Measurements from ENCODE around the gene FBXL17.
"Not testable (repeated sequence)": the region's sequence is repeated elsewhere in the genome, so short reads cannot be mapped to it uniquely, and the experiment has no call there.

FBXL17 gene

DNA sequence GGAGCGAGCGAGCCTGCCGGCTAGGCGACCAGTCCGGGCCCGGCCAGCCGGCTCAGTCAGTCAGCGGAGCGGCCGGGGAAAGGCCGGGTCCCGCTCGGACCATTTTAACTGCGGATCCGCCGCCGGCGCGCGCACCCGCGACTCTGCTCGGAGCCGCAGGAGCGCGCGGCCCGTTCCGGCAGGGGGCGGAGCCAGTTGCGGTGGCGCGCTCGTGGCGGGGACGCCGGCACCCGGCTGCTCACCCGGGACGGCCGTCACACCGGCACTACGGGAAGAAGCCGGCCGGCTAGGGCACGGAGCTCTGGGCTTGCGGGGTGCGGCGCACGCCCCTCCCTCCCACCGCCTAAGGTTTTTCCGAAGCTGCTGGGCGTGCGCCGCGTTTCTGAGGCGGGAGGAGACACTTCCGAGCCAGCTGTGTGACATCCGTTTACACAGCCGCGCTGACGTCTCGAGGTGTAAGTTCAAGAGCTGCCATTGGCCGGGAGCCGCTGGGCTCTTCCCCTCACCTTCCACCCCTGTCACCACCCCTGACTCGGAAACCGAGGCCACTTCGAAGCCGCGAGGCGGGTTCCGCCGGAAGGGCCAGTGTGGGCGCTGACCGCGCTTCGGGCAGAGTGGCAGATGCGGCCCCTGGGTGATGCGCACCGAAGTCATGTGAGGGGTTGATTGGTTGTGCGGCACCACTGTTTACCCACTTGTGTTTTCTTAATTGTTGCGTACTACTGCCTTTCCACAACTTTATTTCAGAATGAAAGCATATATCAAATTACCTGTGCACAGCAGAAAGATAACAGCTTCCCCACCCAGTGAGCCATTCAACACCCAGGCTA lies at the start of gene FBXL17:
Gene FBXL17 (minus strand): TSS at position 145 of the 830 bp plus-strand sequence.
- DNase-seq, result peak; percentile 90

DNA sequence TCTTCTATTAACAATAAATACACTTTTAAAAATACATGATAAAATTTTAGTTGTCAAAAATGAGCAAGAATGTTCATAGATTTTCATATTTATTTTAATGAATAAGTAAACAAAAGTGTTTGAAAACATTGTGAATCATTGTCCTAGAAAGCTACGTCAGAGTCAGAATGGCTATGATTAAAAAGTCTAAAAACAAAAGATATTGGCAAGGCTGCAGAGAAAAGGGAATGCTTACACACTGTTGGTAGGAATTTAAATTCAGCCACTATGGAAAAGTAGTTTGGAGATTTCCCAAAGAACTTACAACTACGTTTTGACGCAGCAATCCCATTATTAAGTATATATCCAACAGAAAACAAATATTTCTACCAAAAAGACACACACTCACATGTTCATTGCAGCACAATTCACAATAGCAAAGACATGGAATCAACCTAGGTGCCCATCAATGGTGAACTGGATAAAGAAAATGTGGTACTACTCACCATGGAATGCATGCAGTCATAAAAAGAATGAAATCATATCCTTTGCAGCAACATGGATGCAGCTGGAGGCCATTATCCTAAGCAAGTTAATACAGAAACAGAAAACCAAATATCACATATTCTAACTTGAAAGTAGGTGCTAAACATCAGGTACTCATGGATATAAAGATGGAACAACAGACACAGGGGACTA lies 49.2 kb upstream of the FBXL17 start:
- no peak for DNase-seq

DNA sequence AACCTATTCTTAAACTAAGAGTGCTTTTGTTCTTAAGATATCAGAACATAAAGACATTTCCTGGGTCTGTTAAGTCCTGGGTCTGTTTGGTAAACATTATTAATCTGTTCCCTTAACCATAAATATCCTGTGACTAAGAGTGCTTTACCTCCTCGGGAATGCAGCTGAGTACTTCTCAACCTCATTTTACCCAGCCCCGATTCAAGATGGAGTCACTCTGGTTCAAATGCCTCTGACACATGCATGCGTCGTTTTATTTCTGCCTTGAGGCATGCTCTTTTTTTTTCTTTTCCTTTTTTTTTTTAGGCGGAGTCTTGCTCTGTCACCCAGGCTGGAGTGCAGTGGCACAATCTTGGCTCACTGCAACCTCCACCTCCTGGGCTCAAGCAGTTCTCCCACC lies 39.8 kb upstream of the FBXL17 start:
- no peak for DNase-seq

DNA sequence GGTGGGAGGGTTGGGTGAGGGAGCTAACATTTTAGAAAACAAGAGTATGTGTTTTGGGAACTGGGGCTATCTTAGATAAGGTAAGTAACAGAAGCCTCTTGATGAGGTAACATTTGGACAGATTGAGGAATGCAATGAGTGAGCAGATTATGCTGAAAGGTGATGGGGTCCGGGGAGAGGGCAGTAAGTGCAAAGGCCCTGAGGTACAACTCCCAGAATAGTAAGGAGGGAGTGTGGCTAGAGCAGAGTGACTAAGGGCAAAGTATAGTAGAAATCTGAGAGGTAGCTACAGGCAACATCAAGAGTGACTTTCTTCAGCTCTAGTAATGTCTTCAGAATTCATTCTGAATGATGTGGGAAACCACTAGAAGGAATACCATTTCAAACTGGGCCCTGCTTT lies 38.9 kb upstream of the FBXL17 start:
- no peak for DNase-seq

DNA sequence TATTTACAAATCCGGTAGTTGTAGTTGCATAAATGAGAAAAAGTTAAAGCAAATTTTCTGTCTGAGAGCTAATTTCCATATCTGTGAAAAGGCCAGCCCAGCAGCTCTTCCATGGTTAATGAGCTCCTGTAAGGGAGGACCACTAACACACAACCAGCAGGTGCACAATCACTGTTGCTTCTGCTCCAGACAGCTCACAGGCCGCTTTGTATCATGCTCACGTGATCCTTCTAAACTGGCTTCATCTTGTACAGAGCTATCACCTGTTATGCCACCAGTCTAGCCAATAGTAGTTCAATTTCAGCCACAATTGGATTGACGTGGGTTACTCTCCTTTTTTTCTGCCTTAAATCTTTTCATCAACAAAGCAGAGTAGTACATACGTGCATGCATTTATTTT lies 38.3 kb upstream of the FBXL17 start:
- no peak for DNase-seq

DNA sequence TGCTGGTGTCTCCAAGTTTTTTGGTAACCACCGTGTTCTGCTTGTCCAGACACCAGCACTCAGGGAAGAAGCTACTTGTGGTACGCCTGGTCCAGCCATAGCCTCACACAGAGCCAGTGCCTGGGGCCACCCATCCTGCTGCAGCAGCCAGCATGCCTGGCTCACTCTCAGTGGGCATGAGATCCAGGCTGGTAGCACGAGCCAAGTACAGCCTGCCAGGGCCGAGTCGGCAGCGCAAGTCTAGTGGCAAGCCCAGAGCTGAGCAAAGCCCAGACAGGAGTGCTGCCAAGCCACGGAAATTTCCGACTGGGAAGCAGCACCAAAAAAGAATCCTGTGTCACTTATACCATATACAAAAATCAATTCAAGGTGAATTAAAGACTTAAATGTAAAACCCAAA lies 36.3 kb upstream of the FBXL17 start:
- no peak for DNase-seq

DNA sequence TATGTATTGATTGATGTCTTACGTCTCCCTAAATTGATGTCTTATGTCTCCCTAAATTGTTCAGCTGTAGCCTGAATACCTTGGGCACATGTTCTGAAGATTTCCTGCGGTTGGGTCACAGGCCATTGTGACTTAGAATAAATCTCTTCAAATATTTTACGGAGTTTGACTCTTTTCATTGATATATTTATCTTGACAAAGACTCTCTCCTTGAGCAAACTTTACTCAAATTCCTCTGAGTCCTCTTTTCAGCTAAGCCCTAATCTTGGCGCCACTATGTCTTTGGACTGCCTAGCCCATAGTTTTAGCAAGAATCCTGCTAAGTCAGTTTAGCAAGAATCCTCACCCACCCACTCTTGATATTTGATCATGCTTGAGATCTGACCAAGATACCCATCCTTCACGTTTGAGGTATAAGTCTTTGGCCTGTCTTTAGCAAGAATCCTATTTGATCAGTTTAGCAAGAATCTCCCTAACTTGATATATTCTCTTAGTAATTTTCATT lies 35.3 kb upstream of the FBXL17 start:
- no peak for DNase-seq

DNA sequence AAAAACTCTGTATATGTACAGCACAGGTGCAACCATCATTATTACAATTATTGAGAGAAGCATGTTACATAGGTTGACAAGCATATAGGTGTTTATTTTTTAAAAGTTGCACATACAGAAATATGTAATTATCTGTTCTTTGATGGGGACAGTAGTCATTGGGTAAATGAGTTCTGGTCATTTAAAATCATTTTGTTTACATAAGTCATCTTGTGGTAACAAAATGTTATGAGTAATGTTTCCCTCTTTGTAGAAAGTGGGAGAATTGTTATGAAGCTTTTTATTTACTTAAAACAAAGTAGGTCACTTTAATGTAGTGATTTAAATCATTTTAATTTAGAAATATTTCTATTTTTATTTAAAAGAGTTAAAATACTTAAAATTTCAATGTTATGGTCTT lies 33.8 kb upstream of the FBXL17 start:
- no peak for DNase-seq

DNA sequence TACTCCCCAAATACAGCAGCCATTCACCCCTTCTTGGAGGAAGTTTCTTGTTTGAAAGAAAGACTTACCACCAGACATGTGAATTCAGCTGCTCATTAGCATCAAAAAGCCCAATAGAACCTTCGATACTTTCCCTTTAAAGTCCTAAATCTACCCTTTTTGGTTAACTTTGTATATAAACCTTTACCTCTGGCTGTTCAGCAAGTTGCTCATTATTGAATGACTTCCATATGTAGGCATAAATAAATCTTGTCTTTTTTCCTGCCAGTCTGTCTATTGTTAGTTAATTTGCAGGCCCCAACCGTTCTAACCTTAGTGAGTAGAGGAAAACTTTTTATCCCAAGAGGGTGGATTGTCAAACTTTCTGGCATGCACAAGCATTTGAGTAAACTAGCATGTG lies 27.9 kb upstream of the FBXL17 start:
- no peak for DNase-seq

DNA sequence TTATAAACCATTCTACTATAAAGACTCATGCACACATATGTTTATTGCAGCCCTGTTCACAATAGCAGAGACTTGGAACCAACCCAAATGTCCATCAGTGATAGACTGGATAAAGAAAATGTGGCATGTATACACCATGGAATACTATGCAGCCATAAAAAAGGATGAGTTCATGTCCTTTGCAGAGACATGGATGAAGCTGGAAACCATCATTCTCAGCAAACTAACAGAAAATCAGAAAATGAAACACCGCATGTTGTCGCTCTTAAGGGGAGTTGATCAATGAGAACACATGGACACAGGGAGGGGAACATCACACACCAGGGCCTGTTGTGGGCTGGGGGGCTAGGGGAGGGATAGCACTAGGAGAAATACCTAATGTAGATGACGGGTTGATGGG lies 23.3 kb upstream of the FBXL17 start:
- DNase-seq, result not testable (repeated sequence)

DNA sequence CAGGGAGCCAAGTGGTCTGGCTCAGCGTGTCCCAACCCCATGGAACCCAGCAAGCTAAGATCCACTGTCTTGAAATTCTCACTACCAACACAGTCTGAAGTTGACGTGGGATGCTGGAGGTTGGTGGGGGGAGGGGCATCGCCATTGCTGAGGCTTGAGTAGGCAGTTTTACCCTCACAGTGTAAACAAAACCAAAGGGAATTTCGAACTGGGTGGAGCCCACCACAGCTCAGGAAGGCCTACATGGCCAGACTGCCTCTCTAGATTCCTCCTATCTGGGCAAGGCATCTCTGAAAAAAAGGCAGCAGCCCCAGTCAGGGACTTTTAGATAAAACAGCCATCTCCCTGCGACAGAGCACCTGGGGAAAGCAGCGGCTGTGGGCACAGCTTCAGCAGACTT lies 17.1 kb upstream of the FBXL17 start:
- DNase-seq, result no peak

DNA sequence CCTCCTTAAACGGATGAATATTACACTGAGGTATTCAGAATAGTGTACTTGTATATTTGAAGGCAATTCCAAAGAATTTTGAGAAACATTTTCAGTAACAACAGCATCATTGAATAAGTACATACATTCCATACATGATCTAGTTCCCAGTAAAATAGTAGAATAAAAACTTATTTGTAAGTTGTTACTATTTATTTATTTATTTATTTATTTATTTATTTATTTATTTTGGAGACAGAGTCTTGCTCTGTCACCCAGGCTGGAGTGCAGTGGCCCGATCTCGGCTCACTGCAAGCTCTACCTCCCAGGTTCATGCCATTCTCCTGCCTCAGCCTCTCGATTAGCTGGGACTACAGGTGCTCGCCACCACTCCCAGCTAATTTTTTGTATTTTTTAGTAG lies 14.9 kb upstream of the FBXL17 start:
- not testable (repeated sequence) for DNase-seq

DNA sequence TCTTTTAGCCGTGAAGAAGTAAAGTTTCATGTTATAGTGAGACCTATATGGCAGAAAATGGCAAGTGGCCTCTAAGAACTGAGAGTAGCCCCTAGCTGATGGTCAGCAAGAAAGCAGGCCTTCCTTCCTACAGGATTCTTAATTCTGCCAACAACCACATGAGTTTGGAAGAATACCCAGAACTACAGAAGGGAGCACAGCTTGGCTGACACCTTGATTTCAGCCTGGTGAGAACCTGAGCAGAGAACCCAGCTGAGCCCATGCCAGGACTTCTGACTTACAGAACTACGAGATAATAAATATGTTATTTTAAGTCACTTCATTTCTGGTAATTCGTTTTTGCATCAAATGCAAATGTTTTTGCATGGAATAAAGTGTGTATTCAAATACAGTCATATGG lies 5.9 kb upstream of the FBXL17 start:
- no peak for DNase-seq

DNA sequence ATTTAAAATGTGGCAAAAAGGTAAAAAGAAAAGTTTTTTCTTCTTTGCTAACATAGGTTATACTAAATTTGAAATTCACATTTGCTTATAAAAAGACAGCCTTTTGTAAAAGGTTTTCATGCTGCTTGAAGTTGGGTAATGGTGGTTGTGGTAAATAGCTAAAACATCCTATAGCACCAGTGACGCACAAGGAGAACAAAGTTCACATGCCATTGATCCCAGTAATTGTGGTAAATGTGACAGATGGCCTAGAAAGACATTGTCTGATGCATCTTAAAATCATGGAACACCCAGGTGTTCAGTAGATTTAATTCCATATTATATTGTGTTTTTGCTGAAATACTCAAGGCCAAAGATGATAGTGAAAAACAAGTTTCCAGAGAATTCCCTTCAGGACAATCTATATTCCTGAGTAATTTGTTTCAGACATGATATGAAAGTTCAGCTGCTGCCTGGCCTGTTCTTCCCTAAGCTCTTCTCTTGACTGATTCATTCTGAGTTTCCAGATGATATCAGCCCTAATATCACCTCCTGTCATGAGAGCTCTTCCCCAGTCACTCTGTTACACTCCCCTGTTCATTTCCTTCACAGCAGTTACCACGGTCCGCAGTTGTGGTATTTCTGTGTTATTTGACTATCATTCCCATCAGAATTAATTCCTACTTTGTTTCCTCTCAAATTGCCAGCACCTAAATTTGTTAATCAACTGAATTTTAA lies 4.6 kb upstream of the FBXL17 start:
- no peak for DNase-seq

DNA sequence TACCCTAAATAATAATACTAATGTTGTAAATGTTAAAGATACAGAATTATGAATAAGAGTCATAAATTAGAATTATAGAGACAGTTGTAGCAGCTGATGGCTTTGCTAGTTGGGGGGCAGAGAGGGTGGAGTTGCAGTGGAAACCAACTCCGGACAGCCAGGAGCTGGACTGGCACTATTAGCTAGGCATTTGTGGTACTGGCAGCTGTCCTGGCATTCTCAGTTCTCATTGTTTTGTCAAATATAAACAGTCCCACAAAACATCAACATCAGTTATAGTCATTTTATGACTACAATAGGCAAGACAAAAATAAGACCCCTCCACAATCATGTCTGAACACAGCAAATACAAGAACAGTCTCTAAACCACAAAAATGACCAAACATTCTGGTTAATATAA lies 2.8 kb upstream of the FBXL17 start:
- DNase-seq, result no peak

DNA sequence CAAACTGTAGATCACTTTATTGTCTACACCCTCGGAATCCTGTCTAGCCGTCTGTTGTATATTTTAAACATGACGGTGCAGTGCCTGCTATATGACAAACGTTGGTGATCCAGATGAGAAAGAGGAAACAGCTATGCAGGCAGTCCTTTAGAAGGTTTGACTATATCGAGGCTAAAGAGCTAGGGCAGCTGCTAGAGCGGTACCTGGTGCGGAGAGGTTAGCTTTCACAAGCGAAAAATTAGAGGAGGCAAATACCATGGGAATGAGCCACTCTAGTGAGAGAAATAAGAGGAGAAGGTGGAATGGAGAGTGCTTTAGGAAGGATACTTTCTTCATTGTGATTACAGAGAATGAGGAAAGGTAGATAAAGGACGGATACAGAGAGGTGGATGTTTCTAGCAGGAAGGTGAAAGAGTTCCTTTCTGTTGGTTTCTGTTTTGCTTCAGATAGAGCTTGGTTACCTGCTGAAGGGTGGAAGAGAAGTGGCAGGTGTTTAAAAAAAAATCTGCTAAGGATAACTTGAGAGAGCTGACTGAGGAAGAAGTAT lies 959 bp upstream of the FBXL17 start:
- no peak for DNase-seq

DNA sequence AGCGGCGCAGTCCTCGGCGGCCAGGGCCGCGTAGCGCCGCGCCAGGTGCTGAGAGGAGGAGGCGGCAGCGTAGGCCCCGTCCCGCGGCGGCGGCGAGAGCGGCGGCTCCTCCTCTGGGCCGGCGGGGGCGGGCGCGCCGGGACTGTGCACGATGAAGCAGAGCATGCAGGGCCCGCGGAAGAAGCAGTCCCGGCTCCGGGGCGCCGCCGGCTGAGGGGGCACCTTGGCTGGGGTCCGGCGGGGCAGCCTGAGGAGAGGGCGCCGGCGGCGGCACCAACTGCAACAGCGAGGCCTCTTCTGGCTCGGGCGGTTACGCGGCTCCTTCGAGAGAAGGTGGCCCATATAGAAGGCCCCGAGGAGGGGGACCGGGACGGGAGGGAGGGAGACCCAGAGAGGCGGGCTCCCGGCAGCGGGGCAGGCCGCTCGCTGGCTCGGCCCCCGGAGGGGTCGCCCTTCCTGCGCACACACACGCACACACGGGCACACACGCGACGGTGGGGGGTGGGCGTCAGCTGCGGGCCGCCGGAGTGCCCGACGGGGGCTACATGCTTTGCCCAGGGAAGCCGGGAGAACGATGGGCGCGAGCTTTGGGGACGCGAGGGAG lies 446 bp downstream of the FBXL17 start:
- DNase-seq, result peak; percentile 71

DNA sequence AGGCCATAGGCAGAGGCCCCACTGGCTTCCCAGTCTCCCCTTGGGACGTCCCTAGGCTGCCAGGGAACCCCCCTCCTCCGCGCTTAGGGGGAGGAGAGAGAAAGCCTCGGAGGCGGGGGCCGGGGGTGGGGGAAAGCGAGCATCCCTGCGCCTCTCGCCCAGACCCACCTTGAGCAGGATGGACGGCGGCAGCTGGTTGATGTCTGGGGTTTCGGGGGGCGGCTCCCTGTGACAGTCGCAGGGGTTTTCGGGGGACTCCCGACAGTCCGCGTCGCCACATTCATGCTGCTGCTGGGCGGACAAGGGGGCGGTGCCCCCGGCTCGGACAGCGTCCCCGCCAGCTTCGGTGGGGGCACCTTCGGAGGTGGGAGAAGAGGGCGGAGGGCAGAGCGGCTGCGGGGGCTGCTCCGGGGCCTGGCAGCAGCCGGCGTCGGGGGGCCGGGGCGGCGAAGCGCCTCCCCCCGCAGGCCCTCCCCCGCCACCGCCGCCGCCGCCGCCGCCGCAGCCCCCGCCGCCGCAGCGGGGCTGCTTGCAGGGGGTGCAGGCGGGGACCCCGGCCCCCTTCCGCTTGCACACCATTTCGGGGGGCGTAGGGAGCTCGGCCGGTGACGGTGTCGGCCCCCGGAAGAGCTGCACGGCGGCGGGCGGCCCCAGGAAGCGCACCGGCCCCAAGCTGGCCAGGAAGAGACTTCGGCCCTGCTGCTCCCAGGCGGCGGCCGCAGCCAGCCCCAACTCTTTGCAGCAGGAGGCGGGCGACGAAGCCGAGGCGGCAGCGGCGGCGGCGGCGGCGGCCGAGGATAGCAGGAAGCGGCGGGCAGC lies 1.2 kb downstream of the FBXL17 start:
- DNase-seq, result peak; percentile 46

DNA sequence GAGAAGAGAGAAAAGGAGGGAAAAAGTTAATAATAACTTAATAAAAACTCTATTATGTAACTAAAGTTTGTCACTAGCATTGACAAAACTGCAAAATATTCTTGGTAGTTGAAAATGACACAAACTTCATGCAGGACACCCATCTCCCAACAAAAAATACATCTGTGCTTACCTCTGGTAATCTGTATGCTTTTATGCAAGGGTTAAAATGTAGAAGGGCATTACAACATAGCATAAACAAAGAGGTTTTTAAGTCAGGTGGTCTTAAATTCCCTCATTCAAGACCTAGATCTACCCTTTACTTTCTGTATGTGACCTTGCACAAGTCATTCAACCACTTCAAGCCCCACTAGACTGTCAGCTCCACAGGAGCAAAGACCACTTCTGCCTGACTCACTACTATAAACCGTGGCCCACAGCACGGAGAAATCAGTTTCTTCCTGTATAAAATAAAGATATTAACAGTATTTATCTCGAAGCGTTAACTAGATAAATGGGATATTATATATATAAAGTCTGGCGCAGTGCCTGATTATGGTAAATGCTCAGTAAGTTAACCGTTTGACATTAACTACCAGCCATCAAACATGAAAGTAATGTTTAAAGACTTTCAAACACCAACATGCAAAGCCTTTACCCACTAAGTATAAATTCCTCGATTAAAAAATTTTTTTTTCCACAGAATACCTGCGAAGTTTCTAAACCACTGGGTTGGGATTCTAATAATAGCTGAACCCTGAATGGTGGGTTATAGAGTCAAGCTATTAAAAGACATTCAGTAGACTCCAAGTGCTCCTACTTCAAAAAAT lies 2.0 kb downstream of the FBXL17 start:
- DNase-seq, result no peak

DNA sequence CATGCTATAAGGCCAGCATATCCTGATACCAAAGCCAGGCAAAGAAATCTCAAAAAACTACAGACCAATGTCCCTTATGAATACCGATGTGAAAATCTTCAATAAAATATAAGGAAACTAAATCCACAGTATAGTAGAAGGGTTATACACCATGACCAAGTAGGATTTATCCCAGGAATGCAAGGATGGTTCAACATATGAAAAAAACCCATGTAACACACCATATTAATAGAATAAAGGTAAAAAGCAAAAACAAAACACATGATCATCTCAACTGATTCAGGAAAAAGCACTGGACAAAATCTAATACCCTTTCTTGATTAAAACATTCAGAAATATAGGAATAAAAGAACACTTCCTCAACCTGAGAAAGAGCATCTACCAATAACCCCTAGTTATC lies 6.1 kb downstream of the FBXL17 start:
- DNase-seq, result no peak

DNA sequence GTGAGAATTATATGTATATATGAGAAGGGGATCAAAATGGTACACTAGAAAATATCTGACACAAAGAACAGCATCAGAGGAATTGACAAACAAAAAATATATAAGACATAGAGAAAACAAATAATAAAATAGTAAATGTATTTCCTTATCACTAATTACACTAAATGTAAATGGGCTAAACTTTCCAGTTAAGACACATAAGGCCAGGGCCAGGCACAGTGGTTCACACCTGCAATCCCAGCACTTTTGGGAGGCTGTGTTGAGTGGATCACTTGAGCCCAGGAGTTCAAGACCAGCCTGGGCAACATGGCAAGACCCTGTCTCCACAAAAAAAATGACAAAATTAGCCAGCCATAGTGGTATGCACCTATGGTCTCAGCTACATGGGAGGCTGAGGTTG lies 8.5 kb downstream of the FBXL17 start:
- DNase-seq, result no peak

Measured in NCI-H82 (cell line).